Activated CD8-positive, alpha-beta memory T cell treated with anti-CD3 and anti-CD28 coated beads for 36 hours (primary cell): Measurements from ENCODE around the gene SPINT1. TPM values are rescaled to one million over a fixed set of nuclear protein-coding genes. Genes with fewer than 3 reads are reported as not detected.

Source experiments
- CTCF ChIA-PET: fragments of 350-600 bp; sonication (Branson Sonifier 250); formaldehyde crosslinking; loops from one replicate; lab custom pipeline; 2021; ENCODE audit warnings: antibody characterized with exemption; lab: Charles Lee
- POLR2A ChIA-PET: fragments of 350-600 bp; sonication (Branson Sonifier 250); formaldehyde crosslinking; loops from one replicate; lab custom pipeline; 2021; ENCODE audit warnings: antibody characterized with exemption; lab: Charles Lee
- total RNA-seq, 2 experiments: library from RNA; stranded (reverse); gene quantifications; one replicate each; pipeline ENCODE4 v1.2.3, GENCODE V29; 2021

Gene SPINT1
- 10 to 100 TPM in 1 of 2 experiments, 1 to 10 TPM in 1; 9.6 to 10.1 TPM for total RNA-seq

GRCh38 chr15:40843885-40844695 is at the start of gene SPINT1:
SPINT1 (plus strand) TSS chr15:40844048; CDS start chr15:40844555, 507 bp downstream.
- ChIA-PET POLR2A (interaction anchor here (1.2 to 1.3 kb wide), 3 partner anchors 15 to 100 kb away, joined by 3 to 6 read pairs (median 3); partner anchors contain the start of gene VPS18), CTCF (interaction anchor here (0.8 to 3.7 kb wide), 7 partner anchors 9 to 97 kb away, joined by 3 to 38 read pairs (median 4); partner anchors contain the start of gene VPS18)

GRCh38 chr15:40796041-40796440 is 47.8 kb upstream of the SPINT1 start:
- ChIA-PET POLR2A (no interaction called here), CTCF (no interaction called here)

GRCh38 chr15:40796512-40796911 is 47.3 kb upstream of the SPINT1 start:
- CTCF ChIA-PET, result no interaction called here

GRCh38 chr15:40799523-40799922 is 44.3 kb upstream of the SPINT1 start:
- ChIA-PET CTCF (no interaction called here), POLR2A (no interaction called here)

More at GRCh38 chr15:40796512-40796911, 47.3 kb upstream of the SPINT1 start:
- POLR2A ChIA-PET, result no interaction called here

- POLR2A ChIA-PET, result no interaction called here
Observed at GRCh38 chr15:40803076-40803475, 40.8 kb upstream of the SPINT1 start.

GRCh38 chr15:40803688-40804087 is 40.2 kb upstream of the SPINT1 start:
- POLR2A ChIA-PET, result interaction anchor here (0.6 kb wide), 1 partner anchor 27 kb away, joined by 4 read pairs; no protein-coding TSS in a partner anchor
- CTCF ChIA-PET, result interaction anchor here (0.7 to 1.5 kb wide), 3 partner anchors 10 to 18 kb away, joined by 3 to 4 read pairs (median 3); no protein-coding TSS in a partner anchor

More at GRCh38 chr15:40803076-40803475, 40.8 kb upstream of the SPINT1 start:
- CTCF ChIA-PET, result interaction anchor here (0.7 kb wide), 1 partner anchor 17 kb away, joined by 4 read pairs; no protein-coding TSS in a partner anchor

GRCh38 chr15:40806672-40807027 is 37.2 kb upstream of the SPINT1 start:
- POLR2A ChIA-PET, result interaction anchor here (0.9 to 1.9 kb wide), 5 partner anchors 30 to 237 kb away, joined by 3 to 8 read pairs (median 4); partner anchors contain the start of genes GCHFR, RAD51 and RPUSD2
- CTCF ChIA-PET, result interaction anchor here (0.7 to 2.2 kb wide), 6 partner anchors 16 to 742 kb away, joined by 3 to 6 read pairs (median 3); no protein-coding TSS in a partner anchor

GRCh38 chr15:40807028-40807887 is 36.6 kb upstream of the SPINT1 start, which contains the start of the genes DNAJC17 and ZFYVE19:
DNAJC17 (minus strand) TSS chr15:40807473; CDS start chr15:40807446, 27 bp downstream.
ZFYVE19 (plus strand) TSS chr15:40807089; CDS start chr15:40807590, 501 bp downstream.
- CTCF ChIA-PET, result interaction anchor here (1.3 to 2.2 kb wide), 5 partner anchors 17 to 63 kb away, joined by 3 to 6 read pairs (median 3); no protein-coding TSS in a partner anchor
- POLR2A ChIA-PET, result interaction anchor here (0.6 to 1.9 kb wide), 8 partner anchors 31 to 238 kb away, joined by 3 to 8 read pairs (median 4); partner anchors contain the start of genes GCHFR, RAD51 and RPUSD2

- ChIA-PET CTCF (interaction anchor here (1.0 to 2.2 kb wide), 3 partner anchors 36 to 51 kb away, joined by 3 to 6 read pairs (median 3); partner anchors contain the start of gene SPINT1), POLR2A (interaction anchor here (0.6 to 1.8 kb wide), 4 partner anchors 50 to 113 kb away, joined by 4 to 8 read pairs (median 4); partner anchors contain the start of gene RAD51)
Observed at GRCh38 chr15:40807888-40808461, 35.9 kb upstream of the SPINT1 start.

- ChIA-PET CTCF (interaction anchor here (1.0 kb wide), 1 partner anchor 35 kb away, joined by 3 read pairs; the partner anchor contains the start of gene SPINT1), POLR2A (no interaction called here)
Observed at GRCh38 chr15:40808861-40809450, 34.9 kb upstream of the SPINT1 start.

GRCh38 chr15:40812721-40813425 is 31.0 kb upstream of the SPINT1 start:
- ChIA-PET POLR2A (no interaction called here), CTCF (interaction anchor here (0.7 to 0.9 kb wide), 2 partner anchors 44 to 45 kb away, joined by 3 read pairs; no protein-coding TSS in a partner anchor)

- ChIA-PET CTCF (no interaction called here), POLR2A (no interaction called here)
Observed at GRCh38 chr15:40815042-40815698, 28.7 kb upstream of the SPINT1 start.

GRCh38 chr15:40819048-40819447 is 24.8 kb upstream of the SPINT1 start:
- POLR2A ChIA-PET, result no interaction called here
- CTCF ChIA-PET, result interaction anchor here (0.6 kb wide), 1 partner anchor 1287 kb away, joined by 3 read pairs; no protein-coding TSS in a partner anchor

GRCh38 chr15:40821195-40821594 is 22.7 kb upstream of the SPINT1 start:
- CTCF ChIA-PET, result no interaction called here
- POLR2A ChIA-PET, result no interaction called here

- CTCF ChIA-PET, result interaction anchor here (0.6 kb wide), 1 partner anchor 373 kb away, joined by 3 read pairs; no protein-coding TSS in a partner anchor
- POLR2A ChIA-PET, result no interaction called here
Observed at GRCh38 chr15:40823572-40824343, 20.1 kb upstream of the SPINT1 start.
